Gastrocnemius medialis (tissue), 4 donors: ENCODE data around the gene DDX10.

Experiments used
- CTCF ChIP-seq, 5 experiments: fragments of 450-650 bp in 3 of 5; fragments of 200-600 bp in 2 of 5; sonication (generic) in 2 of 5; IDR thresholded peaks in 4 of 5; conservative IDR thresholded peaks in 1 of 5; 1 replicate in 4 of 5; 2 replicates in 1 of 5; pipeline ENCODE4 v1.5.1; 2016 to 2019; ENCODE audit warnings: antibody characterized with exemption in 5 of 5, mild to moderate bottlenecking in 3 of 5, moderate library complexity in 3 of 5
- POLR2A ChIP-seq, 2 donors: fragments of 450-650 bp; IDR thresholded peaks; one replicate each; pipeline ENCODE4 v1.6.1; 2017; ENCODE audit warnings: antibody characterized with exemption in 2 of 2, mild to moderate bottlenecking in 2 of 2, moderate library complexity in 2 of 2

- TF ChIP-seq CTCF (IDR thresholded peaks at IDR 0.05 in 4 of 5, conservative IDR thresholded peaks at IDR 0.05 in 1 of 5) (no peak), POLR2A (IDR thresholded peaks at IDR 0.05) (no peak)
Measured at GRCh38 chr11:108802492-108802891, 137.6 kb downstream of the DDX10 start.
